Activated naive CD8-positive, alpha-beta T cell treated with anti-CD3 and anti-CD28 coated beads, Interleukin-2, amount 10 ng/mL, durations not matched to agents 7 days and 5 days (primary cell): ENCODE data around the gene SMU1. TPM values are rescaled to one million over a fixed set of nuclear protein-coding genes. Genes with fewer than 3 reads are reported as not detected.
A peak's percentile ranks its signal among the peaks of the same experiment; 100 is the strongest.

Source experiments
- ATAC-seq: fragments of 150-1000 bp; cut with Tn5 transposase; one replicate; pipeline ENCODE4 v1.10.0; 2021; ENCODE audit warnings: low read depth, moderate library complexity
- POLR2A ChIA-PET: fragments of 350-600 bp; sonication (Branson Sonifier 250); formaldehyde crosslinking; loops from one replicate; lab custom pipeline; 2021; ENCODE audit warnings: antibody characterized with exemption; lab: Charles Lee
- DNase-seq: peaks from one replicate; pipeline ENCODE4 v3.0.0; 2021
- H3K27ac Mint-ChIP-seq: one replicate; pipeline ENCODE4 v1.8.0; 2022; ENCODE audit warnings: mild to moderate bottlenecking, mixed read lengths
- H3K27me3 Mint-ChIP-seq: one replicate; pipeline ENCODE4 v1.8.0; 2022; ENCODE audit warnings: mild to moderate bottlenecking, moderate library complexity, mixed read lengths
- H3K36me3 Mint-ChIP-seq: one replicate; pipeline ENCODE4 v1.8.0; 2021; ENCODE audit warnings: mild to moderate bottlenecking, mixed read lengths
- H3K4me1 Mint-ChIP-seq: one replicate; pipeline ENCODE4 v1.8.0; 2021; ENCODE audit warnings: mixed read lengths
- H3K4me3 Mint-ChIP-seq: one replicate; pipeline ENCODE4 v1.8.0; 2022; ENCODE audit warnings: mild to moderate bottlenecking, moderate library complexity, mixed read lengths
- H3K9me3 Mint-ChIP-seq: one replicate; pipeline ENCODE4 v1.8.0; 2021; ENCODE audit warnings: mixed read lengths
- total RNA-seq, 2 experiments: library from RNA; stranded (reverse); gene quantifications; one replicate each; pipeline ENCODE4 v1.2.3, GENCODE V29; 2021

SMU1 gene
- total RNA-seq, 2 experiments from 2014 or later: 22.2 to 22.9 TPM

DNA sequence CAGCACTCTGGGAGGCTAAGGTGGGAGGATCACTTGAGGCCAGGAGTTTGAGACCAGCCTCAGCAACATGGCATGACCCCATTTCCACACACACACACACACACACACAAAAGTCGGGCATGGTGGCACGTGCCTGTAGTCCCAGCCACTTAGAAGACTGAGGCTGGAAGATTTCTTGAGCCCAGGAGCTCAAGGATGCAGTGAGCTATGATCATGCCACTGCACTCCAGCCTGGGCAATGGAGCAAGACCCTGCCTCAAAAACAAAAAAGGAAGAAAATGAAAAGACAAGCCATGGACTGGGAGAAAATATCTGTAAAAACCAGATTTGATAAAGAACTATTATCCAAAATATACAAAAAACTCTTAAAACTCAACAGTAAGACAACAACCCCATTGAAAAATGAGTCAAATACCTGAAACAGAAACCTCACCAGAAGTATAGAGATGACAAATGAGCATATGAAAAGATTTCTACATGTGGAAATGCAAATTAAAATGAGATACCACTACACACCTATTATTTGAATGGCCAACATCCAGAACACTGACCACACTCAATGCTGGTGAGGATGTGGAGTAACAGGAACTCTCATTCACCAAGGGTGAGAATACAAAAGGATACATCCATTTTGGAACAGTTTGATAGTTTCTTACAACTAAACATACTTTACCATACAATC, 26.7 kb downstream of the SMU1 start:
- Mint-ChIP-seq H3K27ac (no peak overlapping the region), H3K36me3 (peaks cover 33% of the 10 kb centered on the region), H3K4me3 (no peak overlapping the region), H3K4me1 (peaks cover 8% of the 10 kb centered on the region), H3K27me3 (no peaks in the 10 kb centered on the region), H3K9me3 (no peaks in the 10 kb centered on the region)
- DNase-seq (no peak), ATAC-seq (no peak)
- POLR2A ChIA-PET: interaction anchor here (1.6 kb wide), 1 partner anchor 26 kb away, joined by 3 read pairs; the partner anchor contains the start of gene SMU1

DNA sequence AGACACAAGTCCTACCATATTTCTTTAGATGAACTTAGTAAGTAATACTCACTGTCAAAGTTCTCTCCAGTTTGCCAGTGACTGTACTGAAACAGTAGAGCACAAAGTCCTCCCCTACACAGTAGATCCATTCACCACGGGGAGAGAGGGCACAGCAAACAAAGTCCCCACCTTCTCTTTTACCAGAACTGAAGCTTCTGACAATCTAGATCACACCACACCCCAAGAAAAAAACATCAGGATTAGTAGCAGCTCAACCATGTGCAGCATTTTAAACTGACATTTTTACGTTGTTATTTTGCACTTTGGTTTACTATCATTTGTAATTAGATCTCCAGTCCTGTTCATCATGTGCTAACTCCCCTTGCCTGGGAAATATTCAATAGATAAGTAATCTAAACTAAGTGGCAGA, 28.4 kb downstream of the SMU1 start:
- POLR2A ChIA-PET: interaction anchor here (1.0 kb wide), 1 partner anchor 48 kb away, joined by 6 read pairs; no protein-coding TSS in a partner anchor

DNA sequence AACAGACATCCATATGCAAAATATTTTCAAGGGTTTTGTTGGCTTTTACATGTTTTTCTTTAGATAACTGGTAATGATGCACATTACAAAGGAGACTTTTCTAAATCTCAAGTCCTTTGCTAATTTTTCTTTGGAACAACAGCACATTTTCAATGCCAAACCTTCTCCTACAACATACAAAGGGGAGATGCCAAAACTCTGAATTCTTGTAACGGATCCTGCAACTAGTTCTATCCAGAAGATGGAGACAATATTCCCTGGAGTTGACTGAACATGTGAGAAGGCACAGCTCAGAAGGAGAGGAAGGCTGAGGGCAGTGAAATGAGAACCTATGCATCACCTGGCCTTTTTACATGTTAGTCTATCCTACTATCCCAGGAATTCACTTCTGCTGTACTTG, 30.4 kb downstream of the SMU1 start:
- POLR2A ChIA-PET: no interaction called here
- H3K9me3 Mint-ChIP-seq: no peaks in the 10 kb centered on the region
- ATAC-seq: no peak

More for the DNA sequence above, 28.4 kb downstream of the SMU1 start:
- Mint-ChIP-seq H3K9me3 (no peaks in the 10 kb centered on the region), H3K4me3 (no peak overlapping the region), H3K4me1 (peaks cover 19% of the 10 kb centered on the region), H3K36me3 (peaks cover 32% of the 10 kb centered on the region), H3K27ac (no peak overlapping the region), H3K27me3 (no peaks in the 10 kb centered on the region)
- ATAC-seq: no peak
- no peak for DNase-seq

DNA sequence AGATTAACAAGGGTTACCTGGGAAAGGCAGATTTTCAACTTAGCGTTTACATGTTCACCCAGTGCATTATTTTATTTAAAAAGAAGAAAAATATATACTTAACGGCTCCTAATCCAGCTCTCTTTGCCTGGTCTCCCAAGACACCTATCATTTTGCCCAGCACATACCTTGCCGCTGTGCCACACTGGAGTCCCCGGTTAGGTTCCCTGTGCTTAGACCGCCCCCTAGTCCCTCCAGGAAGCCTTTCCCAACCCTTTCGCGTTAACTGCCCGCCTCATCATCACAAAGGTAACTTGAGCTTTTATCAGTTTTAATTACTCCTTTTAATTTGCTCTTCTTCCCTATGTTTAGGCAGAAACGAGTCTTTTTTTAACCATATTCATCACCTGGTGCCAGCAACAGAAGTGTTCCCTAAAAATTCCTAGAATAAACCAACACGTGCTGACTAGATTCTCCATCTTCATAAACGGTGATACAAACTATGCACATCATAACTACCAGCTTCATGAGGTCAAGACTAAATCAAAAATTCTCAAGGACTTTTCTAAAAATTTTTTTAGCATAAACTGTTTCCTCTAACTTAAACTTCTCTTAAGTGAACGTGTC, 31.7 kb downstream of the SMU1 start:
- POLR2A ChIA-PET: interaction anchor here (0.7 to 3.5 kb wide), 4 partner anchors 8 to 20 kb away, joined by 3 to 29 read pairs (median 3); partner anchors contain the start of gene DNAJA1
- H3K27me3 Mint-ChIP-seq: no peaks in the 10 kb centered on the region
- peaks cover 16% of the 10 kb centered on the region for H3K4me1 Mint-ChIP-seq
- DNase-seq: no peak
- no peaks in the 10 kb centered on the region for H3K9me3 Mint-ChIP-seq
- H3K4me3 Mint-ChIP-seq: peak overlapping the region; percentile 86
- ATAC-seq: no peak
- peaks cover 20% of the 10 kb centered on the region for H3K36me3 Mint-ChIP-seq
- H3K27ac Mint-ChIP-seq: peak overlapping the region; percentile 75

More for the DNA sequence above, 30.4 kb downstream of the SMU1 start:
- no peak overlapping the region for H3K4me3 Mint-ChIP-seq
- no peak overlapping the region for H3K27ac Mint-ChIP-seq
- no peaks in the 10 kb centered on the region for H3K27me3 Mint-ChIP-seq
- no peak for DNase-seq
- H3K36me3 Mint-ChIP-seq: peaks cover 26% of the 10 kb centered on the region
- H3K4me1 Mint-ChIP-seq: peaks cover 19% of the 10 kb centered on the region

DNA sequence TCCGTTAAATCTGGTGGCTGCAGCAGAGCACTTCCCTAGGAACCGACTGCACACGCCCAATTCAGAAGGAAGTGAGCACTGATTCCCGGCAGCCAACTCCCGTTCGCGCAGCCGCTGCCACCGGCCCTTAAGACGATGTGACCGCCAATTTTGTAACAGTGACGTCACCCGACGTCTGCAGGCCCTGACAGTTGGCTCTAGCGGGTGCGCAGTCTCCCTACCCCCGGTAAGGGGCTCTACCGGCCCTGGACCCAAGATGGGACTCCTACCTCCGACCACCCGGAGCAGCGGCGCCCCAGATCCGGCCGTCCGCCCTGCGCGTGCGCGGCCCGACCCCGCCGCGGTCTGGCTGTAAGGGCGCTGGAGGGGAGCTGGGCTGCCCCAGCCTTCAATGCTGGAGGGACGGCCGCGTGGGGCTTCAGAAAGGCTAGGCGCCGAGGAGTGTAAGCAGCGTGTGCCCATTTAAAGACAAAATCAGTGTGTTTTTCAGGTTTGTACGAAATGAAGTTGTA, 32.3 kb downstream of the SMU1 start:
- Mint-ChIP-seq H3K4me1 (peaks cover 15% of the 10 kb centered on the region), H3K9me3 (no peaks in the 10 kb centered on the region), H3K27me3 (no peaks in the 10 kb centered on the region), H3K27ac (peak overlapping the region; percentile 79), H3K36me3 (peaks cover 15% of the 10 kb centered on the region), H3K4me3 (peak overlapping the region; percentile 86)
- ATAC-seq (peak; percentile 82), DNase-seq (peak; percentile 78)
- POLR2A ChIA-PET: interaction anchor here (0.7 to 3.5 kb wide), 5 partner anchors 8 to 21 kb away, joined by 3 to 29 read pairs (median 3); partner anchors contain the start of gene DNAJA1

DNA sequence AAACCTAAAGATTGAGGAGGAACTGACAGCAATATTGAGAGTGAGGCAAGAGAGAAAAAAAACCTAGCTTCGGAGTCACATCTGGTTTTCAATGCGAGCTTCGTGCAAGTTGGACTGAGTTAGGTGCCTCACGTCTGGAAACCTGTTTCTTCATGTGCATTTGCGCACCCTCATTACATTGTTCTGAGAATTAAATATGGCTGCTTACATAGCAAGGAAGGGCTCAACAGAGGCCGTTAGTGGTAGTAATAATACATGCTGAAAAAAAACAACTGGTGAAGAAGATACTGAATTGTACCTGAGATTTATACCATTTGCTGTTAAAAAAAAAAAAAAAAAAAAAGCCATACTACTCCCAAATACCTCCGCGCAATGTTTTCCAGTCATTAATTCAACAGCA, 32.8 kb downstream of the SMU1 start:
- ATAC-seq (no peak), DNase-seq (no peak)
- Mint-ChIP-seq H3K4me1 (peaks cover 17% of the 10 kb centered on the region), H3K4me3 (peak overlapping the region; percentile 86), H3K9me3 (no peaks in the 10 kb centered on the region), H3K36me3 (peaks cover 14% of the 10 kb centered on the region), H3K27ac (peak overlapping the region; percentile 79), H3K27me3 (no peaks in the 10 kb centered on the region)
- POLR2A ChIA-PET: interaction anchor here (1.4 to 3.5 kb wide), 3 partner anchors 9 to 18 kb away, joined by 3 to 29 read pairs (median 4); partner anchors contain the start of gene DNAJA1

DNA sequence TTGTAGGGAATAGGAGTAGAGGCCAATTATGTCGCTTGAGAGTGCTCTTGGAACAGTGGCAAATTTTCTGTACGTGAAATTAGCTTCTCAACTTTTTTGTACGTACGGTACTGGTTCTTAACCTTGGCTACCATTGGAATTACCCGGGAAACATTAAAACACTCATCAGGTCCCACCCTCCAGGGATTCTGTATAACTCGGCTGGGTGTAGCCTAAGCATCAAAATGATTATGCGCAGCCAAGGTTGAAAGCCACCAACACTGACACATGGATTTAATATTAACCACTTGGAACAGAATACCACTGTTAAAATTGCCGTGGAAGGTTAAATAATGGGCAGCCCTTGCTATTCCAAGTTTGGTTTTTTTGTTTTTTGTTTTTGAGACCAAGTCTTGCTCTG, 34.0 kb downstream of the SMU1 start:
- no peak for DNase-seq
- Mint-ChIP-seq H3K4me3 (no peak overlapping the region), H3K9me3 (no peaks in the 10 kb centered on the region), H3K36me3 (peaks cover 21% of the 10 kb centered on the region), H3K27me3 (no peaks in the 10 kb centered on the region), H3K4me1 (peaks cover 17% of the 10 kb centered on the region), H3K27ac (no peak overlapping the region)
- POLR2A ChIA-PET: interaction anchor here (1.8 to 3.5 kb wide), 2 partner anchors 7 to 17 kb away, joined by 4 to 29 read pairs; partner anchors contain the start of gene DNAJA1
- no peak for ATAC-seq

DNA sequence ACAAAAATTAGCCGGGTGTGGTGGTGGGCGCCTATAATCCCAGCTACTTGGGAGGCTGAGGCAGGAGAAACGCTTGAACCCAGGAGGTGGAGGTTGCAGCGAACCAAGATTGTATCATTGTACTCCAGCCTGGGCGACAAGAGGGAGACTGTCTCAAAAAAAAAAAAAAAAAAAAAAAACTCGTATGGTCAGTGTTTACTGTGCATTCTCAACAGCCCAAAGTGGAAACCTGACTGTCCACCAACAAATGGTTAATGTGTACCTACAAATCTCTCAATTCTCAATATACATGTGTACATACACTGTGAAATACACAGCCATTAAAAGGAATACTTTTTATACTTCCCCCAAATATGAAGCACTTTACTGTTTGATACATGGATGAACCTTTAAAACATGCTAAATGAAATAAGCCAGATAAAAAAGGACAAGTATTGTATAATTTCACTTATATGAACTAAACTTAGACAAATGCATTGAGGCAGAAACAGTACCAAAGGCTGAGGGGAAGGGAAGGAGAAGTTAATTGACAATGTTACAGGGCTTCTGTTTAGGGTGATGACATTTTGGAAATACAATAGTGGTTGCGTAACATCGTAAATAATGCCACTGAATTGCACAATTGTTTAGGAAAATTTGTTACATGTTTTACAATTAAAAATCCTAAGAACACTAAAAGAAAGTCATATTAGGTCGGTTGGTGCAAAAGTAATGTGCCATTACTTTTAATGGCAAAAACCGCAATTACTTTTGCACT, 34.9 kb downstream of the SMU1 start:
- Mint-ChIP-seq H3K9me3 (no peaks in the 10 kb centered on the region), H3K27ac (no peak overlapping the region), H3K4me1 (peaks cover 17% of the 10 kb centered on the region), H3K27me3 (no peaks in the 10 kb centered on the region), H3K4me3 (no peak overlapping the region), H3K36me3 (peaks cover 20% of the 10 kb centered on the region)
- ATAC-seq (no peak), DNase-seq (no peak)
- POLR2A ChIA-PET: no interaction called here

DNA sequence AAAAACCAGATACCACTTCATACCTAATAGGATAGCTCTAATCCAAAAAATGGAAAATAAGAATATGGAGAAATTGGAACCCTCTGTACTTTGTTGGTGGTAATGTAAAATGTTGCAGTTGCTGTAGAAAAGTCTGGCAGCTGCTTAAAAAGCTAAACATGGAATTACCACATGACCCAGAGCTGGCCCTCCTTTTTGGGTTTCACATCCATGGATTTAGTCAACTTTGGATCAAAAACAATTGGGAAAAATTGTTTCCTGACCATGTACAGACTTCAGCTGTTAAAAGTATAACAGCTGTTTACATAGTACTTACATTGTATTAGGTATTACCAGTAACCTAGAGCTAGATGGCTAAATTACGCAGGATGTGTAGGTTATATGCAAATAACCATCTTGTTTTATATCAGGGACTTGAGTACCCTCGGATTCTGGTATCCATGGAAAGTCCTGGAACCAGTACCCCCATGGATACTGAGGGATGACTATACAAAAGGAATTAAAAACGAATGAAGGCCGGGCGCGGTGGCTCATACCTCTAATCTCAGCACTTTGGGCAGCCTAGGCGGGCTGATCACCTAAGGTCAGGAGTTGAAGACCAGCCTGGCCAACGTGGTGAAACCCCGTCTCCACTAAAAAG, 35.6 kb downstream of the SMU1 start:
- Mint-ChIP-seq H3K4me1 (peaks cover 19% of the 10 kb centered on the region), H3K27me3 (no peaks in the 10 kb centered on the region), H3K27ac (no peak overlapping the region), H3K36me3 (peaks cover 21% of the 10 kb centered on the region), H3K9me3 (no peaks in the 10 kb centered on the region), H3K4me3 (no peak overlapping the region)
- POLR2A ChIA-PET: interaction anchor here (1.2 kb wide), 1 partner anchor 35 kb away, joined by 3 read pairs; no protein-coding TSS in a partner anchor
- no peak for ATAC-seq
- no peak for DNase-seq

DNA sequence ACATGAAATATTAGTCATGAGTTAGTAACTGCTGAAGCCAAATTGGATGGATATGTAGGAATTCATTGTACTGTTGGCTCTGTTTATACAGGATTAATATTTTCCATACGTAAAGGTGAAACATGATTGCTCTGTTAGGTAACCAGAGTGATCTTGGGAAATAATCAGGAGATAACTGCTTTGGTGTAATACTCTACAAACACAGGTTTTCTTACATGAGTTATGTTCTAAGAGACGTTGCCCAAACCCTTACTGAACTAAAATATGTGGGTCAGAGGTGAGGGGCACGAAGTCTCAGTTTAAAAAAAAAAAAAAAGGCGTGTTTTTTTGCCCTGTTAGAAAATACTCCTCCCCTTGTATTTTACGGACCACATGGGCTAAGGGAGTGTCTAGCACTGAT, 43.6 kb downstream of the SMU1 start:
- no peak for DNase-seq
- peaks cover 52% of the 10 kb centered on the region for H3K36me3 Mint-ChIP-seq
- H3K27ac Mint-ChIP-seq: no peak overlapping the region
- no peaks in the 10 kb centered on the region for H3K9me3 Mint-ChIP-seq
- H3K4me1 Mint-ChIP-seq: peaks cover 43% of the 10 kb centered on the region
- H3K27me3 Mint-ChIP-seq: no peaks in the 10 kb centered on the region
- POLR2A ChIA-PET: interaction anchor here (3.6 kb wide), 1 partner anchor 8 kb away, joined by 20 read pairs; the partner anchor contains the start of gene DNAJA1
- no peak for ATAC-seq
- no peak overlapping the region for H3K4me3 Mint-ChIP-seq

DNA sequence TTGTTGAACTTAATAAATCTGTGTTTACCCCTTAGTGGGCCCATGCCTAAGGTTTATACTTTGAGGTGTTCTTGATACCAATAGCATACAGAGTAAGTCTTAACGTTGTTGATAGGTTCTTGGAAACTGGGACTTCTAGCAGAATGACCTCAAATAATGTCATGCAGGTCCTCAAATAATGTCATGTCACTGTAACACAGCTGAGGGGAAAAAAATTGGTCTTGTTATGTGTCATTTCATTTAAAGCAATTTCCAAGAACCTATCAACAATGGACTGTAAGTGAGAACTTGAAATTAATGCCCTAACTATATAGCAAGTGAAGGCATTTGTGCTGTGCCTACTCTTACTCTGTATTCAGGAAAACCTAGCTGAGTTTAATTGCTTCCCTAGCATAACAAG, 44.2 kb downstream of the SMU1 start:
- H3K4me3 Mint-ChIP-seq: no peak overlapping the region
- ATAC-seq (no peak), DNase-seq (no peak)
- peaks cover 49% of the 10 kb centered on the region for H3K36me3 Mint-ChIP-seq
- H3K4me1 Mint-ChIP-seq: peaks cover 43% of the 10 kb centered on the region
- H3K9me3 Mint-ChIP-seq: no peaks in the 10 kb centered on the region
- H3K27ac Mint-ChIP-seq: no peak overlapping the region
- H3K27me3 Mint-ChIP-seq: no peaks in the 10 kb centered on the region
- POLR2A ChIA-PET: no interaction called here

DNA sequence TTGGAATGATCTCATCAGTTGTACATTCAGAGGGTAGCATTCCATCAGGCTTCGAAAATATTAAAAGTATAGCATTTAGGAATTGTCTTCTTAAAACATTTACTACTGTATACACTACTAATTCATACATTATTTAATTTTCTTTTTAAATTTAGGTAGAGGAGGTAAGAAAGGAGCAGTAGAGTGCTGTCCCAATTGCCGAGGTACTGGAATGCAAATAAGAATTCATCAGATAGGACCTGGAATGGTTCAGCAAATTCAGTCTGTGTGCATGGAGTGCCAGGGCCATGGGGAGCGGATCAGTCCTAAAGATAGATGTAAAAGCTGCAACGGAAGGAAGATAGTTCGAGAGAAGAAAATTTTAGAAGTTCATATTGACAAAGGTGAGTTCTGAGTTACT, 46.2 kb downstream of the SMU1 start:
- peak overlapping the region; percentile 72 for H3K27ac Mint-ChIP-seq
- H3K4me3 Mint-ChIP-seq: peak overlapping the region; percentile 52
- no peak for DNase-seq
- no peak for ATAC-seq
- no peaks in the 10 kb centered on the region for H3K9me3 Mint-ChIP-seq
- H3K27me3 Mint-ChIP-seq: no peaks in the 10 kb centered on the region
- POLR2A ChIA-PET: no interaction called here
- peaks cover 51% of the 10 kb centered on the region for H3K36me3 Mint-ChIP-seq
- H3K4me1 Mint-ChIP-seq: peaks cover 51% of the 10 kb centered on the region
